HepG2 (cell line): ENCODE measurements around the gene TTC31. TPM values are rescaled to one million over a fixed set of nuclear protein-coding genes. Genes with fewer than 3 reads are reported as not detected.
A peak's percentile ranks its signal among the peaks of the same experiment; 100 is the strongest.

Source experiments
- ARHGAP35 ChIP-seq: sonication (generic); formaldehyde crosslinking; IDR thresholded peaks from 2 replicates; pipeline ENCODE4 v1.9.0; 2022; ENCODE audit warnings: mild to moderate bottlenecking, inconsistent platforms, moderate library complexity, missing genetic modification reagents, borderline replicate concordance
- CSRNP2 ChIP-seq: sonication (generic); formaldehyde crosslinking; conservative IDR thresholded peaks from 2 replicates; pipeline ENCODE4 v1.8.0; 2022; ENCODE audit warnings: low read depth, missing genetic modification reagents
- GATA4 ChIP-seq: sonication (generic); IDR thresholded peaks from 2 replicates; pipeline ENCODE4 v1.6.1; 2016; ENCODE audit warnings: antibody characterized with exemption, low read depth, borderline replicate concordance
- GTF2F1 ChIP-seq: fragments of 150-350 bp; IDR thresholded peaks from 2 replicates; pipeline ENCODE4 v1.6.1; 2014; ENCODE audit warnings: low read length
- JUNB ChIP-seq: sonication (generic); formaldehyde crosslinking; IDR thresholded peaks from 2 replicates; pipeline ENCODE4 v1.8.0; 2022; ENCODE audit warnings: missing genetic modification reagents, mild to moderate bottlenecking, borderline replicate concordance
- KLF13 ChIP-seq: sonication (generic); formaldehyde crosslinking; IDR thresholded peaks from 2 replicates; pipeline ENCODE4 v1.4.0; 2020; ENCODE audit warnings: mild to moderate bottlenecking, missing genetic modification reagents
- MAX ChIP-seq: IDR thresholded peaks from 2 replicates; pipeline ENCODE4 v1.6.1; 2012; ENCODE audit warnings: inconsistent platforms
- MIER3 ChIP-seq: IDR thresholded peaks from 2 replicates; pipeline ENCODE4 v1.6.1; 2016; ENCODE audit warnings: missing compliant biosample characterization, borderline replicate concordance
- STAT5B ChIP-seq: sonication (generic); formaldehyde crosslinking; IDR thresholded peaks from 2 replicates; pipeline ENCODE4 v1.4.0; 2020; ENCODE audit warnings: missing genetic modification reagents
- TAF15 ChIP-seq: fragments of 200-400 bp; formaldehyde crosslinking; IDR thresholded peaks from one replicate; pipeline ENCODE4 v1.6.1; 2018; ENCODE audit warnings: mild to moderate bottlenecking, low read depth, low read length; ENCODE audit not compliant: poor library complexity, severe bottlenecking
- THAP11 ChIP-seq: IDR thresholded peaks from 2 replicates; pipeline ENCODE4 v1.6.1; 2016; ENCODE audit warnings: missing biosample characterization, missing genetic modification reagents
- ZNF160 ChIP-seq: sonication (generic); formaldehyde crosslinking; IDR thresholded peaks from 2 replicates; pipeline ENCODE4 v1.8.0; 2022; ENCODE audit warnings: mild to moderate bottlenecking, inconsistent platforms, missing genetic modification reagents
- ZNF234 ChIP-seq: sonication (generic); formaldehyde crosslinking; conservative IDR thresholded peaks from 2 replicates; pipeline ENCODE4 v1.5.1; 2020; ENCODE audit warnings: mild to moderate bottlenecking, missing genetic modification reagents
- ZNF263 ChIP-seq: sonication (generic); formaldehyde crosslinking; IDR thresholded peaks from 2 replicates; pipeline ENCODE4 v1.4.0; 2020; ENCODE audit warnings: missing genetic modification reagents
- ZNF407 ChIP-seq: sonication (generic); formaldehyde crosslinking; IDR thresholded peaks from one replicate; pipeline ENCODE4 v1.5.1; 2020; ENCODE audit warnings: mild to moderate bottlenecking, missing genetic modification reagents; ENCODE audit errors: not compliant biosample characterization
- ZNF713 ChIP-seq: sonication (generic); formaldehyde crosslinking; IDR thresholded peaks from 2 replicates; pipeline ENCODE4 v1.4.0; 2020; ENCODE audit warnings: mild to moderate bottlenecking, missing genetic modification reagents
- ZSCAN29 ChIP-seq: sonication (generic); formaldehyde crosslinking; conservative IDR thresholded peaks from 2 replicates; pipeline ENCODE4 v1.4.0; 2020; ENCODE audit warnings: mild to moderate bottlenecking, missing genetic modification reagents
- ZSCAN30 ChIP-seq: sonication (generic); formaldehyde crosslinking; IDR thresholded peaks from 2 replicates; pipeline ENCODE4 v1.5.0; 2020; ENCODE audit warnings: mild to moderate bottlenecking, missing genetic modification reagents
- polyA plus RNA-seq, 8 experiments: library from polyadenylated mRNA; depleted of rRNA in 3 of 8; stranded (reverse) in 7 of 8; unstranded in 1 of 8; fragments of >200 nt; fragmentation: Illumina TruSeq in 4 of 8; extraction: Trizol in 4 of 8; gene quantifications; 2 replicates each; pipeline versions ENCODE4 v1.2.1 to v1.2.3, GENCODE V29; 2011 to 2016; ENCODE audit warnings: low read depth in 4 of 8, missing spikeins in 1 of 8, mixed read lengths in 1 of 8; ENCODE audit not compliant: insufficient read depth in 1 of 8
- total RNA-seq, 5 experiments: library from RNA; depleted of rRNA; stranded (reverse); fragments of >200 nt; fragmentation: Illumina TruSeq; extraction: Trizol; gene quantifications; 2 replicates each; pipeline ENCODE4 v1.2.3, GENCODE V29; 2016; ENCODE audit warnings: low read depth in 1 of 5

The TTC31 gene
- total and polyA plus RNA-seq, 2 of the 13 experiments (the other 11 are each of a cell fraction or from before 2014, with no cell fraction given) = 28.3 to 39.5 TPM

- peak; percentile 95 for TF ChIP-seq ZNF407
- TF ChIP-seq KLF13 (CRISPR knock-in tag) = peak; percentile 54; the same call in 1 of the 2 replicates
- peak; percentile 86; the same call in 1 of the 2 replicates for TF ChIP-seq ZSCAN30
- TF ChIP-seq ZNF263 (CRISPR knock-in tag) = peak; percentile 69
- TF ChIP-seq JUNB (CRISPR knock-in tag) = no peak
- TF ChIP-seq CSRNP2 (CRISPR knock-in tag) = no peak
- peak; percentile 98 for TF ChIP-seq TAF15
- 0 out of 2 replicates have a peak, but pooled peaks have one; percentile 17 for TF ChIP-seq GATA4
- TF ChIP-seq ZNF713 (CRISPR knock-in tag) = no peak
- no peak for TF ChIP-seq STAT5B (CRISPR knock-in tag)
- TF ChIP-seq THAP11 = peak; percentile 84
- peak; percentile 88 for TF ChIP-seq MAX
- TF ChIP-seq ZNF234 (CRISPR knock-in tag) = no peak
- TF ChIP-seq GTF2F1 = no peak
- TF ChIP-seq ZSCAN29 (CRISPR knock-in tag) = peak; percentile 89
- peak; percentile 78; the same call in 1 of the 2 replicates for TF ChIP-seq ZNF160
- TF ChIP-seq MIER3 = peak; percentile 68; the same call in 1 of the 2 replicates
- peak; percentile 77; the same call in 1 of the 2 replicates for TF ChIP-seq ARHGAP35
These were observed 42.3 kb upstream of the TTC31 start (continued) for GRCh38 chr2:74440378-74441169.
